DMS79 treated with DMSO at 0.1 percent for 48 hours (cell line): ENCODE measurements around the gene SYT9.
"Not testable (repeated sequence)": the region's sequence is repeated elsewhere in the genome, so short reads cannot be mapped to it uniquely, and the experiment has no call there.

Source experiments
- DNase-seq: peaks from one replicate; lab custom pipeline; 2025; lab: John Stamatoyannopoulos, UW

SYT9 gene

GRCh38 chr11:7508087-7508486 lies 256.4 kb downstream of the SYT9 start:
- DNase-seq, result no peak

DNA sequence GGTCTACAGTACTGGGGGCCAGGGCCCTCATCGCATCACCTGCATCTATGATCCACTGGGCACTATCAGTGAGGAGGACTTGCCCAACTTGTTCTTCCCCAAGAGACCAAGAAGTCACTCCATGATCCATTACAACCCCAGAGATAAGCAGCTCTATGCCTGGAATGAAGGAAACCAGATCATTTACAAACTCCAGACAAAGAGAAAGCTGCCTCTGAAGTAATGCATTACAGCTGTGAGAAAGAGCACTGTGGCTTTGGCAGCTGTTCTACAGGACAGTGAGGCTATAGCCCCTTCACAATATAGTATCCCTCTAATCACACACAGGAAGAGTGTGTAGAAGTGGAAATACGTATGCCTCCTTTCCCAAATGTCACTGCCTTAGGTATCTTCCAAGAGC lies 258.3 kb downstream of the SYT9 start:
- DNase-seq, result no peak

DNA sequence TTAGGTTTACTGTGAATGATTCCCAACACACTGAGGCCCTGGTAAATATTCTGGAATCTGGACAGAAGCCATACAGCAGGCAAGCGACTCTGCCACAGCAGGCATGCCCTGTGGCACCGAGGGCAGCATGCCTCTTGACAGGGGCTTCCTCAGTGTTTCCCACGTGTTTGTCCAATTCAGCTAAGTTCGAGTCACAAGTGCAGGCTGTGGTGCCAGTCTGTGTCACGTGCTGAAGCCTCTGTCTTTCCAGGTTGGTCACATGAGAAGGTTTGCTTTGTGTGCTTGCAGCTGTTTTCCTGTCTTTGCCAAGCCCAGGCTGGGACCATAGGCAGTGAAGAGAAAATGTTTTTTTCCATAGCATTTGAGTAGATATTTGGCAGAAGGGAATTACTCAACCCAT lies 259.7 kb downstream of the SYT9 start:
- DNase-seq, result peak; percentile 51

DNA sequence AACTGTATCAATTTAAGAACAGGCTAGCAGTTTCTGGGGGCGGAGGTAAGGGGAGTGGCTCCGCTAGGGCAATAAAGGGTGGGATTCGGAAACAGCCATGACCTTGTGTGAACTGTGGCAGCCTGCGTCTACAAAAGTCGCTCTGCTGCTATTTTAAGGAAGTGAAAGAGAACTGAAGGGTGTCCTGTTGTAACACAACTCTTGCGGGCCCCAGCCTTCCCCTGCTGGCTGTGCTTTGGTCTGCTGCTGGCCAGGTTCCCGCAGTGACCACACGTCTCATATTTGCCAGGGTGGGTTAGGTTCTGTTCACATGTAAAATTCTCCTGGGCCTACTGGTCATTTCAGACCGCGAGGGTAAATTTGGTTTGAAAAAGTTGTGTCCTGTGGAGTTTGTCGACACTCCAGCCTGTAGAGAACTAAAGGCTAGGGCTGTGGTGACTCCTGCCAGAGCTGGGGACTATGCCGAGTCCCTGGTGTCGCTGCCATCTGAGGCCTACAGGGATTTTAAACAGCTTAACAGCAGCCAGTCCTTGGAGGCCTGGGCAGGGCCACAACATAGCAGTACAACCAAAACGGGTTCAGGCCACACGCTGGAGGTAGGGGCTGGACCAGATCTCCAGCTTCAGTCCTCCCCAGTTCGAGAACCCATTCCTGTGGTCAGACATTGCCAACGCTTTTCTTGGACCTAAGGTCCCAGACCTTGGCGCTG lies 261.0 kb downstream of the SYT9 start:
- DNase-seq, result no peak

GRCh38 chr11:7513234-7514098 lies 261.8 kb downstream of the SYT9 start, which contains the start of gene PPFIBP2:
Gene PPFIBP2, plus strand, starts transcription at chr11:7513999. Its CDS starts 35,477 bp downstream, at chr11:7549476.
- peak; percentile 66 for DNase-seq

GRCh38 chr11:7514099-7514591 lies 262.4 kb downstream of the SYT9 start:
- DNase-seq, result no peak

- DNase-seq, result no peak
Observed at GRCh38 chr11:7515447-7515886, 263.8 kb downstream of the SYT9 start.

GRCh38 chr11:7516475-7516874 lies 264.8 kb downstream of the SYT9 start:
- no peak for DNase-seq

DNA sequence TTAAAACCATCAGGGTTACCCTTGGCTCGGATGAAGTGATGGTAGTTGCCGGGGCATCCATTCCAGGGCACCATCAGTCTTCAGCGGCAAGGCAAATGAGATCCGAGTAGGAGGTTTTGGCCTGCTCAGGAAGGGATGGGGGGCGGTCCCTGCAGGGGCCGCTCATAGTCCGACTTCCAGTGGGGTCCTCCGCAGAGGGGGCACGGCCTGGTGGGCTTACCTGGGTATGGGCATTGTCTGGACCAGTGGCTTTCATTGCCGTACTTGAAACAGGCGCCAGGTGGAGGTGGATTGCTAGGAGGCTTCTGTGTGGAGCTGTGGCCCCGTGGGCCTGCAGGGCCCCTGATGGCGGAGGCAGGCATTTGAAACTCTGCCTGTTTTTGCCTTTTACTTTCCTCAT lies 266.0 kb downstream of the SYT9 start:
- not testable (repeated sequence) for DNase-seq
